NCI-H2196 (cell line): Measurements from ENCODE around the gene ITPKB.

Experiments
- DNase-seq: peaks from one replicate; lab custom pipeline; 2025; ENCODE audit not compliant: unreplicated experiment; lab: John Stamatoyannopoulos, UW

The ITPKB gene

DNA sequence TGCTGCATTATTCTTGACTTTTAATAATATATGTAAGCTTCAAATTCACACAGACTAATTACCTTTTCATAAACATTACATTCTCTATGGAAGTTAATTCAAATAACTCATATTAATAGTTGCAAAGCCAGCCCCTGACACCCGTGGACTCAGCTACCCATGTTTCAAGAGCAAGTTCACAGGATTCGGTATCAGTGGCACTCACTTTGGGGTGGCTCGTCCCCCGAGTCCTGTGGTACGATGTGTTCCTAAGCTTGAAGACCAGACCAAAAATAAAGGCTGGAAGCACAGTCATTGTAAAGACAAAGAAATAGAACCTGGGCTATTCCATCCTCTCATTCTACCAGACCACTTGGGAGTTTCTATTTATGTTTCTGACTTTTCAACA, 70.9 kb downstream of the ITPKB start:
- DNase-seq: no peak

DNA sequence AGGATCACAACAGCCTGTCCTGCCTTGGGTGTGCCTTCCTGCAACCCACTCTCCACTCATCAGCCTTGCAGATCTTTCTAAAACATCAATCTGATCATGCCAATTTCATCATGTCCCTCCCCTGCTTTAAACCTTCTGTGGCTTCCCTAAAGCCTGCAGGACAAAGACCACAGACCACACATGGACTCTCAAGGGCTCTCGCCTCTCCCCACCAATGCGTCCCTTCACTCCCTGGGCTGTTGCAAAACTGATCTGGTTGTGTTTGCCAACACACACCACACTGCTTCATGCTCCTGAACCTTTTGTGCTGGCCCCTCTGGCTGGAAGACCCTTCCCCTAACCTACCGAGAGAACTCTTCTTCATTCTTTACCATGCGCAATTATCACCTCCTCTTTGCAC, 72.4 kb downstream of the ITPKB start:
- DNase-seq: no peak

DNA sequence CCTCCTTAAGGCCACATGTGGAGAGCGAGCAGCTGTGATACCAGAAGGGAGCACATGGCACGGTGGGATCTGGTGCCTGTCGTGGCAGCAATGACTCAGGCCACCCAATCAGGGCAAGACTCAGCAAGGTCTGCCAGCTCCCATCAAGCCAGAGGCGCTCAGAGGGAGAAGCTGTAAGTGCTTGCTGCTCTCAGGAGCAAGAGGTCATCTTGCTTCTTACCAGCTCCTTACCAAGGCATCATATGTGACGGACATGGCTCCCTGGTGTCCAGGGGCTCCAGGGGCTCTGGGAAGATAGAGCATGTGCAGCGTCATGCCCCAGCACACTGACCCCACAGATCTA, 72.9 kb downstream of the ITPKB start:
- DNase-seq: no peak

DNA sequence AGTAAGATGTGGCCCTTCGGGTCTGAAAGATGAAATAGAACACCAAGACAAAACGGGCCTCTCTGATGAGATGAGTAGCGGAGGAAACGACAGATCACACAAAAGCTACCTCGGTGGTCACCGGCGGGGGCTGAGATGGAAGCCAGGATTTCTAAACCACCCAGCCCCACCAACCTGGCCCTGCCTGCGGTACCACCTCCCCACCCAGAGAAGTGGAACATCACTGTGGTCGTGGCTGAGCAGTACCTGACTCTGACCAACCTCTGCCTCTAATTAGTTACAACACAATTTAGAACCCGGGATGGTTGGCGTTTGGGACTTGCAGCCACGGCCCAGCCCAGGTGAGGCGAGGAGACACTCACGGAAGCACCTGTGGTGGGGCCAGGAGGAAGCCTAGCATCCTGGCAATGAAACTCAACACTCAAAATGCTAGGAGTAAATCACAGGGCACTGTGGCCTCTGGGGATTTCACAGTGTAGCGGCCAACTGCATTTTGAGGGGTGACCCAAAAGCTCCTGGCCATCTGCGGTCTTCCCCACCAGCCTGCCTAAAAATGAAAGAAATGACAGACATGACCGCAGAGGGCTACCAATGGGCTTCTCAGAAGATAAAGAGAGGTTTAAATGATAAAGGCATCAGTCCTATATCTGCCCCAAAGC, 73.4 kb downstream of the ITPKB start:
- no peak for DNase-seq

DNA sequence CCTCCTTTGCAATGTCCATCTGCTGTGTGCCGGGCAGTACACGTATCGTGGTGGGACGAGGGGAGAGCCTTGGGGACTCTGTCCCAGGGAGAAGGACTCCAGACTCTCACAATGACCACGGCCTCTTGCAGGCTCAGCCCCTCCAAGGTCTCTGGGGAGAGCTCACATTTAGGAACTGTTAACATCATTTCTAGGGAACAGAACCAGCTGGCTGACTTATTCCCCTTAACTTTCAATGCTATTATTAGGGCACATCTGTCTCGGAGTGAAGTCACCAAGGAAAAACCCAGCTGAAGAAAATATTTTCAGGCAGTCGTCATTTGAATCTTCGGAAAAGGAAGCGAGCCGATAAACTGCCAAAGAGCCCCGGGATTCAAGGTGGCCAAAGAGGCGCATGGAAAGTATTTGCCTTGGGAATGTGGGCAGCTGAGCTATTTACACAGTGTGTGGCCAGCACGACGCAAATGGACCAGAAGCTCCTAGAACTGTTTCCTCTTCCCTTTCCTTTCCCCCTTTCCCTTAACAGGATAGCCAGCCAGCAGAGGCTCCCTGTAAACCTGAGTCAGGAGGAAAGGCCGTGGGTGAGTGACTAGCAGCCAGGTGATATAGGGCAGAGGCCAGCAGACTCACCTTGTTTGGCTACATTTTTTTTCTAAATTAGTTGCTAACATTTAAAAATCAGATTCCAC, 74.5 kb downstream of the ITPKB start:
- DNase-seq: no peak

DNA sequence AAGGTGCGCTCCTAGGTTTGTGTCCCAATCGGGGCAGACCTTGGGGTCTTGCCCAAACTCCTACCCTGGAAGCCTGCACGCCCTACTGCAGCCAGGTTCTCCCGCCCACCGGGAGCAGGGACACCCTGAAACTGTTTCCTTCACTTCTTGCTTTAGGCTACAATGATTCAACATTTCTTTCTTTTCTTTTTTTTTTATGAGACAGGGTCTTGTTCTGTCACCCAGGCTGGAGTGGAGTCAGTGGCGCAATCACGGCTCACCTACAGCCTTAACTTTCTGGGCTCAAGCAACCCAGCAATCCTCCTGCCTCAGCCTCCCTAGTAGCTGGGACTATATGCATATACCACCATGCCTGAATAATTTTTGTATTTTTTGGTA, 75.8 kb downstream of the ITPKB start:
- DNase-seq: no peak

DNA sequence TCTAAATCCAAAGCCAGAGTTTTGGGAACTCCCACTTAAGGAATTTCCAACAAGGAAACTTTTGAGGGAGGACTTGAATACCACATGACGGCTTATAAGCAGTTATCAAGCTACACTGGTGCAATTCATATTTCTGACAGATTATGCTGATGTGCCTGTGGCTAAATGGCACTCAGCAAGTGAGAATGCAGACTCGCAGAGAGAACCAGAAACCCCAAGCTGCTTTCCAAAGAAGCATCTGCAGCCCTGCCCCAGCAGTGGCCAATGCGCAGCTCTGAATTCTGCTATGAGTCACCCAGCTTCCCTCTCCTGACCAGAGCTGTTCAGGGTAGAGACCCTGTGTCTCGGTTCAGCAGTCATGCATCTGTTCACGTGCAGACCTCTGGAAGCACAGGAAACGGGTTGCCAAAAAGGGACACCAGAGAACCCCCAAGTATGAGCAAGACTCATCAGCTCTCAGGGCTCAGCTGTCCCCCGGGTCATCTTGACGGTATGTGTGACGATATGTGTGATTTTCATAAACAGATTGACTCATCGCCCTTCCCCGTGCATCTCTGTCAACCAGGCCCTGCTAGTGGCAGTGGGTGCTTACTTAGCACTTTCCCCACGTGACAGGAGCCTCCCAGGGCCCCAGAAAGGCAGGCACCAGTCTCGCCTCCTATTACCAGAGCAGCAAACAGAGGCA, 76.3 kb downstream of the ITPKB start:
- no peak for DNase-seq

DNA sequence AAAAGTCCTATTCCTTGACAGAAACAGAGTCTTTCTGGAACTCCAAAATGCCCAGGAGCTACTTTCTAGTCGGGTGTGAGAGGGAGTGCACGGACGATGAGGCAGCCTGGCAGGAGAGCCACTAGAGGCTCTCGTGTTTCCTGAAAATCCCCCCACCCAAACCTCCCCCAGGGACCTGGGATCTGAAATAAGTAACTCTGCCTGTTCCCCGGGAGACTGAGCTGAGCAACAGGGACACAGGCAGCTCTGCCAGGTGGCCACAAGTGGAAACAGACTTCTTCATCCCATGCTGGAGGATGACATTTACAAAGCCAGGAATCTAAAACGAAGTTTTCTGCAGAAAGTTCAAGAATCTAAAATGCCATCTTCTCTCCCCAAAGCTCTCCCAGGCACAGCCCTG, 77.1 kb downstream of the ITPKB start:
- DNase-seq: no peak

DNA sequence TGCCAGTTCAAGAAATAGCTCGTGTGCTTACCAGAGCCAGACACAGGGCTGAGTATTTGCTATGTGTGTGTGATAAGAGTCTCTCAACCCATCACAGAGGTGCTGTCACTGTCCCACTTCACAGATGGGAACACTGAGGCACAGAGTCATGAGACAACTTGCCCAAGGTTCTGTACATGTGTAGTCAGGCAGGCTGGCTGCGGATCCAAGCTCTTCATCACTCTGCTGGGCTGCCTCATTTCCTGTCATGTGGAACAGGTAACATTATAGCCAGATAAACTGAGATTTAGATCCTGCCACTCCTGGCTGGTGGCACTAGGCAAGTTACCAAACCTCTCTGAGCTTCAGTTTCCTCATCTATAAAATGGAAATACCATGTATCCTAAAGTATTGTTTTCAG, 77.8 kb downstream of the ITPKB start:
- DNase-seq: no peak

DNA sequence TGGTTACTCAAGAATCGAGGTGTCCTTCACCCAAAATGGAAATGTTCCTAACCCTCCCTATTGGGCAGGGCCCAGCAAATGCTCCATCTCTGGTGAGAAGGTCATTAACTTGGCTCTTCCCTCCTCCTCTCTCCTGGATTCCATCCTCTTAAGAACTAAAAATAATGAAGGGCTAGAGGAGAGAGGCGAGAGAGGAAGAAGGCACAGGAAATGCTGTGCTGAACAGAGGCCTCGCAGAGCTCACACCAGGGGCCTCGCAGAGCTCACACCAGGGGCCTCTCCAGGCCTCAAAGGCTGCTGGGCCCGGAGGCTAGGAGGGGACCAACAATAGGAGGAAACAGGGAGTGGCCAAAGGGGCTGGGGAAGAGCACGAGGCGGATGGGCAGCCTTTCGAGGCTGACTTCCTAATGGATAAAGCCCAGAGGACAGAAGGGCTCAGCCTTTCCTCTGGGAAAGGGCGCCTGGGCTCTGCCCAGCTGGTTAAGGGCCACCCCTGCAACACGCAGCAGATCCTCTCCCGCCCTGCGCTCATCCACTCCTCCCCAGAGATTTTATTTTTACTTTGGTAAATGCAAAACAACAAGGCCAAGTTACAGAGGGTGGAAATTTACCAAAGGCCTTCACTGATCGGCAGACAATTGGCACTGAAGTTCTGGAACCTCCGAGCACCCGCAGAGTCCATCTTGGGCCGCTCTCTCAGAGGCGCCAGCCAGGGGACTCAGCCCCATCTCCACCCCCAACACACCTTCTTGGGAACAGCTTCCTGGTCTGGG, 78.5 kb downstream of the ITPKB start:
- no peak for DNase-seq

DNA sequence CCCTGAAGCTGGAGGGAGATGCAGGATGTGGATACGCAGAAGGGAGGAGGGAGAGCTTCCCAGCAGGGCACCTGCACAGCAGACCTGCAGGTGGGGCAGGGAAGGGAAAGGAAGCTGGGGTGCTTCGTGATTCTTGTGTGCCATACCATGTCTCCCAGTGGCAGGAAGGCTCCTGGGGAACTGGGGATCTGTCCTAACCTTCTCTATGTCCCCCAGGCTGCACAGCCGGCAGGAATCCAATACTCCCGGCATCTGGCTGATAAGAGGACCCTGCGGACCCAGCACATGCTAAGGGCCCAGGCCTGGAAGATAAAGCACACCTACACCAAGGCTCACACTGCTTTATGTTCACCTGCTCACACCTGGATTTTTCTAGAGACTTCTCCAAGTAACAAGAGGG, 79.4 kb downstream of the ITPKB start:
- no peak for DNase-seq

DNA sequence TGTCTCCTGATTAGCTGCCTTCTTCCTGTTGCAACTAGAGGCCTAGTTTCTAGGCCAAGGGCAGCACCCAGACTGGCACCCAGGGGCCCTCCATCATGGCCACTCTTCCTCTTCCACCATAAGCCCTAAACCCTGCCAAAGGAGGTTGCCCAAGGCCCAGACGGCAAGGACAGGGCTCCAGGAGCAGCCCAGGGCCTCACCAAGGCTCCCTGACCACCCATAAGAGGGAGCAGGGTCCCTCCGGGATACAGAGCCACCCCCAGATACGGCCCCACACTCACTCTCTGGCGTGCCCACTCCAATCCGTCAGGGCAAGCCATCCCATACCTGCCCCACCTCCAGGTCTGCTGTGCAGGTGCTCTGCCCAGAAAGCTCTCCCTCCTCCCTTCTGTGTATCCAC, 79.9 kb downstream of the ITPKB start:
- DNase-seq: no peak

DNA sequence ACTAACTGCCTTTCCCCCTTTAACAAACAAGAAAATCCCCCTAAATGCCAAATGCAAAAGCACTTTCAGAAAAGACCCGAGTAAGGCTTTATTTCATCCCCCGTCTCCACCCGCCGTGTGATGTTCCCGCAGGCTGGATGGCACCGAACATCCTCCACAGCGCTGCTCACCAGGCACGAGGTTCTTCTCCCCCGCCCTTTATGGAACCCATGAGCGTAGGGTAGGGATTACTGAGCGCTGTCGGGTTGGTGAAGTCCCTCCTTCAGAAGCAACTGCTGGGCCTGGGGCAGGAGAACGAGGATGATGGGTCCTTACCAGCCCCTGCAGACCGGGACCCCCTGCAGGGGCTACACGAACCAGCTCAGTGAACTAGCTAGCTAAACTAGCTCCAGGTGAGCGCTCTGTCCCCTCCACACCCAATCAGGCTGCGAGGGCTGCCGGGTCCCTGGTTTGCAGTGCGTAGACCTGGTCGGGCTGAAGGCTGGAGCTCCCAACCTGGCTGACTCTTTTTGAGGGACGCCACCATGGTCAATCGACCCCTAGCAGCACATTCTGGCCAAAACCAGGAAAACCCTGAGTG, 80.4 kb downstream of the ITPKB start:
- no peak for DNase-seq

DNA sequence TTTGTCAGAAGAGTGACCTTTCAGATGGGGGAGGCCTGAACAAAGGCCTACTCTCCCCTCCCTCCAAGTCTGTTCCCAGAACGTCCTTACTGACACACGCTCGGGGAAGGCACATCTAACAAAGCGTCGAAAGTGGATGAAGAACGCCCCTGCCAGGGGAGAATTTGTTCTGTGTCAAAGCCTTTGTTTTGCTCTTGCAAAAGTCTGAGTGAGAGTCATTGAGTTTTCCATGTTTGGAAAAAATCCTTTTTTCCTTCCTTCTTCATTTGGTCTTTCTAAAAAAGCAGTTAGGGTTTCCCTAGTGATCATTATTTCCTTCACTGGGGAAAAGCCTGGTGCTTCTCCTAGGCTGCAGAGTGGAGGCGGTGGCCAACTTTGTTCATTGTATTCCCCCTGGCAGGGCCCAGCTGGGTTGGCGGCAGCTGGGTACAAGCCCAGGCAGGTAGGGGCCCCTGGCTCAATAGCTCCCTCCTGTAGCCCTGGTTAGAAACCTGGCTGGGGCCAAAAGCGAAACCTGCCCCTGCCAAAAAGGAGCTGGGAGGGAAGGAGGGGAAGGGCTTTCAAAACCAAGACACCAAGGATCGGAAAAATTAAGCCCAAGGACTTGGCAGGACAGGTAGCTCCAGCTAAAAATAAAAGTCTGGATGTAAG, 81.1 kb downstream of the ITPKB start:
- peak; percentile 65 for DNase-seq

DNA sequence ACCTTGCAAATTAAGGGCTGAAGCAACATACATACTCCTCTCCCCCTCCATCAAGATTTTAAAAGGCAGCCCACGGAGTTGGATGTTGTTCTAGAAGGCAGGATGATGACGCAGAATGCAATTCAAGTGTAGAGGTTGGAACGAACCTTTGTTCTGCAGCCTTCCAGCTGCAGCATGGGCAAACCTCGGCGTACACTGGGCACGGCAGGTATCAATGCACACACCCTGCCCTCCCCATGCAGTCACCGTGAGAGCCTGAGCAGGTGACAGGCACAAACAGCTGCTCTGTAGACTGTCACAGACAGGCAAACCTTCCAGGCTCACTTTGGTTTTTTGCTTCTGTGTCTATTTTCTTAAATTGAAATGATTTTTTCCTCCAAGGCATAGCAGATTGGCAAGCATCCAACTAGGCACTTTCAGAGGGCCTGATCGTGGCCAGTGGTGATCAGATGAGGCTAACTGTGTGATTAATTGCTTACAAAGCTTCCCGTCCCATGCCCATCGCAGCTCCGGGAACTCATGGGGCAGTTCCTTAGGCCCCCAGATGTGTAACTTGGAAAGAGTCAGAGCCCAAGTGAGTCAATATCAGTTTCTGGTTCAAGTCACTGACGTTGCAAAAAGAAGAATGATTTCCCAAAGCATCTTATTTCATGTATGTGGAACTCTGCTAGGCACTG, 82.3 kb downstream of the ITPKB start:
- DNase-seq: peak; percentile 57

DNA sequence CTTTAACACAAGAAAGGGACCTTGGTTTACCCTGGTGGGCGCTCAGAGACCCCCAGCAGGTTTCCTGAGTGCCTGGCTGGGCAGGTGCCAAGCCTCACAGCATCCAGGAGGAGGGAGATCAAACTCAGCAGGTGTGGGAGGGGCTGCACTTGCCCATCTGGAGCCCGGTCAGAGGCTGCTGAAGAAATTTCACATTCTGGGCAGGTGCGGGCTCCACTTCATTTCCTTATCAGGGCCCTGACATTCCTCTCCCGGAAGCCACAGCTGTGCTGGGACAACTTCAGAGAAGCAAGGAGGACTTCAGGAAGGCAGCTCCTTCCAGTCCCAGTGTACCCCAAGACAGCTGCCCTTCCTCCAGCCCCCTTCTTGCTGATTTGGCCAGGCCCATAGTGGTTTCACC, 82.9 kb downstream of the ITPKB start:
- peak; percentile 30 for DNase-seq

DNA sequence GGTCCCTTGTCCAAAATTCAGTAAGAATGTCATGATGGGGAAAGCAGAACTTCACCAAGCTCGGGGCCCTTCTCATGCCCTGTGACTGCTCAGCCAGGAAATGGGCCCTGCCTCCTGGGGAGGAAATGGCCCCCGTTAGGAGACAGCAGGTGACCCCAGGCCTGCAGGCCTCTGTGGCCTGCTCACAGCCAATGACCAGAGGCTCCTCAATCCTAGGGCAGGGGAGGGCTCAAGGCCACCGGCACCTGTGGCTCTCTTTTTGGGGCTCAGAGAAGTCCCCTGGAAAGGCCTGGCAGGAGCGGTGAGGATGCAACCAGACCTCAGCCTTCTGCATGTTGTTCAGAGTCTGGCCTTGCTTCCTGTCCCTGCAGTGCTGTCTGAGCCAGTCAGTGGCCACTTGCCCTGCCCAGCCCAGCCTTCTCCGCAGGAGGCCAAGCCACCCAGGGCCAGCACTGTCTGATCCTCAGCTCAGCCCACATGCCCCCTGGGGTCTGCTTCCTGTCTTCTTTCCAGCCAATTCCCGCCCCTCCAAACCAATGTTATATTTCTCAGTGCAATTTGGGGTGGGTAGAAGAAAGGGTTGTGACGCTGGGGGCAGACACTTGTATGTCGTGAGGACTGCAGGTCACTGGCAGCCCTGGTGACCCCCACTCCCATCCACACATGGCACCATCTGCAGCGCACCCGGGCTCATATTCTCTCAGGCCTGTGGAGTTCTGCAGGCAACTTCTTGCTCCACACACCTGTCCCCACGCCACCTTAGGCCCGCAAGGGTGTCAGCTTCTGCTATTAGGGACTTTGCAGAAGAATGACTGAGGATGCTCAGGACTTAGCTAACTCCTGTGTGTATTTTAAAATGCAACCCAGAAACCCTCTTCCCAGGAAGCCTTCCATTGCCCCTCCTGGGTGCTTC, 83.6 kb downstream of the ITPKB start:
- DNase-seq: no peak

DNA sequence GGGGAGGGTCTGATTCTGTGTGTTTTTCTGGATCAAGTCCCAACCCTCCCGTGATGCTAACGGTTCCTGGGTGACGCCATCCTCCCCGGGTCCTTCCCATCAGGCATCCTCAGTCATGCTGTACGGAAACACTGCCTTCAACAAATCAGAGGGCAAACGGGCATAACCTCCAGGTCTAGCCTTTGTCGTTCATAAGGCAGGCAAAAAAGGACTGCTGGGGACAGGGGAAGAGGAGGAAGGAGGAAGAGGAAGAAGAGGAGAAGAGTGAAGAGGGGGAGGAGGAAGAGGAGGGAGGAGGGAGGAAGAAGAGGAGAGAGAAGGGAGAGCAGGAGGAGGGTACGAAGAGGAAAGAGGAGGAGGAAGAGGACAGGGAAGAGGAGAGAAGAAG, 84.4 kb downstream of the ITPKB start:
- no peak for DNase-seq

DNA sequence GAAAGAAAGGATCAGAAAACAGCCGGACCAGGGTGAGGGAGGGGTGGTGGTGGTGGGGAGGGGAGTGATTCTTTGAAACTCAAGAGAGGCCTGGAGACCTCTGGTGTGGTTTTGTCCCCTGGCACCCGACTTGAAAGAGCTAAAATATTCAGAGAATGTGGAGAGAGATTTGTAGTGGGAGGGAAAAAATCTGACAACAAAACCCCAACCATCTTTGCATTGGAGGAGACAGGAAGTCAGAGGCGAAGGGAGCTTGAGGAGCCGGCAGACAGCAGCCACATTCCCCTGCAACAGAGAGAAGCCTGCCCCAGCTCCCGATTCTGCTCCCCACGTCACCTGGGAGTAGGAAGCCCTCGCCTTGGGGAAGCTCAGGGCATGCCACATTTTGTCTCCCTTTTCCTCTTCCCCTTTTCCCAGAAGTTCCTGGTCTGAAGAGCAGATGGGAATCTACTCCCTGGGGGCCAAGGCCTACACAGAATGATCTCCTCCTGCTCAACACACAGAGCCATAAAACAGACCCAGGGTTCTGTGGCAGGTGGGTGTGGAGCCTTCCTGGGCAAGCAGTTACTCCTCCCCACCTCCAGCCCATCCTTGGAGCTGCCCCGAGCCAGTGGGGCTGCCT, 84.9 kb downstream of the ITPKB start:
- DNase-seq: no peak
